Fibroblast of peridontal ligament (primary cell): ENCODE data around the gene TINAGL1.

Experiments
- DNase-seq: peaks from one replicate; pipeline ENCODE4 v3.0.0-alpha.2; 2010; ENCODE audit errors: extremely low read depth

Gene TINAGL1

DNA sequence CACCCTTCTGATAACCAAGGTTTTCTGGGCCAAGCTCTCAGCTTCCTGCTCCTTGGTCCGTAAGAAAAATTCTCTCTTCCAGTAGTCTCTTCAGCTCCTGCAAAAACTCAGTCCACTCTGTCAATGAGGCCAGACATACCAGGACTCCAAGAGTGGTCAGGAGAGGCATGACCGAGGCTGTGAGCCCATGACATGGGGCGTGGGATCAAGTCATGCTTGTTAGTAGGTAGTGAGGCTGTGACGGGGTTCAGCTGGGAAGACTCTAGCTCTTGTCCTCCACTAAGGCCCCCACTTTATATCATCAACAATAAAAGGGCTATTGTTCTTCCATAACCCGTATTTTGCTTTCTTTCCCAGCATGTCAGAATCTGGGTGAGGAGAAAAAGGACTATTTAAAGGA, 31.0 kb downstream of the TINAGL1 start:
- DNase-seq: no peak

DNA sequence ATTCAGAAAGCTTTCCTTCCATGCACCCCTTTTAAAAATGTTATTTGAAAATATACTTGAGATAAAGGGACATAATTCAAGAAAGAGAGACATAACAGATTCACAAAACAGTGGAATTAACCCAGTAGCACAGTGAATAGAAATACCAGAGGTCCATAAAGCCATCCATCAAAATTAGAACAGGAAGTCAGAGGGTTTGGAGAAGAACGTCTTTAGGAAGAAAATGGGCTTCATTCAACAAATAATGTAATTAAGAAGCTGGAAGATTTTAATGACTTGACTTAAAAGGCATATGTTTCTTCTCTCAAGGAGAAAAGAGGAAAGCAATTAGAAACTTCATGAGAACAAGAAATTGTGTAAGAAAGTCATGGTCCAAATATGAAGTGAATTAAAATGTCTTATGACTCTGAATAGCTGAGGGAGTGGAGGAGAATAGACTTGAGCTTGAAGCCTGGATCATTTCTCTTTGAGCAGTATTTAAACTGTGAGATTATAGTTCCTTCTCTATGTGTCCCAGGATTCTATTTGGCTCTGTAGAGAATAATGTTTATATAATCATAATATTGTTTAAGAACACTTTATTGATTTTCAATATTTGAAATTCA, 33.3 kb downstream of the TINAGL1 start:
- peak; percentile 25 for DNase-seq

DNA sequence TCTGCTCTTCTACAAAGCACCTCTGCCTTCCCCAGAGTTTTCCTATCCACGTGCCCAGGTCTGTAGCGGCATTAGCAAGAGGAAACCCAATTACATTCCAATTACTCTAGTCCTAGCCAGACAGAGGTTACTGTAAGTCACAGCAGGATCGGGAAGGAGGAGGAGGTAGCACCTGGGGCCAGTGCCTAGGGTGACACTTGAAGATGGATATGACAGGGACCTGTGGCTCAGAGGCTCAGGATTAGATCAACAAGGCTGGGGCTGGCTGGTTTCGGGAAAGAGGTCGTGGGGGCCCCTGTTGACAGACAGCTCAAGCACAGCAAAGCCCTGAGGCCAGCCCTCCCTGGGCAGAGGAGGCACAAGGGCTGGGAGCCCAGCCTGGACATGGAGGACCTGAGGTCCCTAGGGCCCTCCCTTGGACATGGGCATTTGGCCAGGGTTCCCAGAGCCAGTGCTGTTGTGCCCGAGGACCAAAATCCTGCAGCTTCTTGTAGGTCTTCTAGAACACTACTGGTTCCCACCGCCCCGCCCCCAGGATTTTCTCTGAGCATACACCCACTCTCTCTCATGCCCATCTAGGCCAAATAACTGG, 38.2 kb downstream of the TINAGL1 start:
- DNase-seq: no peak

DNA sequence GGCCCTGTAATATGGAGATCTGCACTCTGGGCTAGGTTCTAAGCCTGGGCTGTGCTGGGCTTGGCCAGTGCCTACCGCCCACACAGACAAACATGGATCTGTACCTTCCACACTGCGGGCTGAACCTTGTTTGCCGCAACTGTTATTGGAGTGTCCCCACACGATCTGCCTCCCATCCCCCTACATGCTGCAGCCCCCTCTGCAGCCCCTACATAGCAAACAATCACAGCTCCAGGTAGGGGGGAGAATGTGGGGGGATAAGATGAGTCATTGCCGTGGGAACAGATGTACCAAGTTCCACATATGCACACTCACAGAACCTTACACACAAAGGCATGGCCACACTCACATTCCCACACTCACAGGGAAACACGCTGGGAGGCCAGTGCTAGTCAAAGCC, 39.1 kb downstream of the TINAGL1 start:
- DNase-seq: no peak

DNA sequence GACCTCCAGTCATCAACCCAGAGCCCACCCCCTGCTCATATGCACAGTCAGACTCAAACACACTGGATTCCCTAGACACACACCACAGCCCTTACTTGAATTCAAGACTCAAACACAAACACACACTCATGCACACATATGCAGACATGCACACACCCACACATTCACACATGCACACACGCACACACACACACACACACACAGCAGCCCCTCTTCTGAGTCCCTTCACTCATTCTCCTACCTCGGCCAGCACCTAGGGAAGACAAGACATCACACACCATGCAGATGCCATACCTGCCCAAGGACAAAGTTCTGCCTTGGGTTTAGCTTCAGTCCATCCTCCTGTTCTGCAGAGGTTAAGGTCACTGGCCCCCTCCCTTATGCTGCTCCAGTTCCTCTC, 39.6 kb downstream of the TINAGL1 start:
- no peak for DNase-seq

DNA sequence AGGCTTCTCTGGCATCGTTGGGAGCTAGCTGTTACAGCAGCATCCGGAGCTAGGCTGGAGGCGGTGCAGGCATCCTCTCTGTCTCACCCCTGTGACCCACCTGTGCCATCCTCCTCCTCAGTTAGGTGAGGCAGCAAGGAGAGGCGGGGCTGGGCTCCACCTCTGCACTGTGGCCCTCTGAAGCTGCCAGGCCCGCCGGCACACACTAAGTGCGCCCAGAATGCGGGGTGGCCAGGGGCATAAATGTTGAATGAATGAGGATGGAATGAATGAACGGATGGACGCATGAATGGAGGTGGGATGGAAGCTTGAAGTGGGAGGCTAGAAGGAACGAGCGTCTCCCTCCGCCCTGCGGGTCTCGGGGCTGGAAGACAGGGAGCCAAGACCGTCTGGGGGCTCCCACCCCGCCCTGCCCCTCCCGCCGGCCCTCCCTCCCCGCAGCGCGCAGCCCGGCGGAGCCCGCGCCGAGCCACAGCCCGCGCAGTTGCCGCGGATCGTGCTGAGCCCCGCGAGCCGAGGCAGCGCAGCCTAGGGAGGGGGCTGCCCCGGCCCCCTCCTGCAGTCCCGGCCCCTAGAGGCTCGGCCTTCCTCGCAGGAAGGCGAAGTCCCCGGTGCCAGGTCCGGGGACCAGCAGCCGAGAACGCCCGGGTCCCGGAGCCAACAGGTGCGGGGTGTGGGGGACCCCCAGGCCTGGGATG, 41.1 kb downstream of the TINAGL1 start, which contains the start of gene HCRTR1:
HCRTR1 (plus strand) TSS at position 472 of the 698 bp plus-strand sequence. CDS start 1,504 bp downstream, outside the sequence.
- DNase-seq: no peak

DNA sequence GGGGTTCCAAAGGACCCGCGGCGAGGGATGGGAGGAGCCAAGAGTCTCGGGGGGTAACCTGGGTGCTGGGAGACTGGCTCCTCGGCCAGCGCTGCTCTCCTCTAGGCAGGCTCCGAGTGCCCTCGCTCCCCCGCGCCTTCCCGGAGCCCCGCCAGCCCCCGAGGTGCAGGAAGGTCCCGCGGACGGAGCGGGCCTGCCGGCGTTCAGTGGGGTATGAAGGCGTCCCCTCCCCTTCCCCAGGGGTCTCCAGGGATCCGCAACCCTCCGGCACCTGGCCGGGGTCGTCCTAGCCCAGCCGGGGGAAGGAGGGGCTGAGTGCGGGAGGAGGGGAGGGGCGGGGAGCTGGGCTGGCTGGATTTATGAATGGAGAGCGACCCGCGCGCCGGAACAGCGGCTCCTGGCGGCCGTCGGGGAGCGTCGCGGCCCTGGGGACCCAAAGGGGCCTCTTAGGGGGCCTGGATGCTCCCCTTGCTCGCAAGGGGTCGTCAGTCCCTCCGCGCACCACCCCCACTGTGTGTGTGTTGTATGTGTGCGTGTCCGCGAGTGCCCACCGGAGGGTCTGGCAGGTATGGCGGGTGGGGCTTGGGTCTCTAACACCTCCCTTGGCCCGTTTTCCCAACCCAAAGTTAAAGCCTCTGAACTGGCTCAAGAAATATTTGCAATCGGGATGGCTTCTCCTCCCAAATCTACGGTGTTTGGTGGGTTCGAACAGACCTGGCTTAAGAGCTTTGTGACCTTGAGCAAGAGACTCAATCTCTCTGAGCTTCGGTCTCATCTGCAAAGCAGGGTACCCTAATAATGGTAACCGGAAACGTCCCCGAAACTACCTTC, 41.8 kb downstream of the TINAGL1 start:
- no peak for DNase-seq

DNA sequence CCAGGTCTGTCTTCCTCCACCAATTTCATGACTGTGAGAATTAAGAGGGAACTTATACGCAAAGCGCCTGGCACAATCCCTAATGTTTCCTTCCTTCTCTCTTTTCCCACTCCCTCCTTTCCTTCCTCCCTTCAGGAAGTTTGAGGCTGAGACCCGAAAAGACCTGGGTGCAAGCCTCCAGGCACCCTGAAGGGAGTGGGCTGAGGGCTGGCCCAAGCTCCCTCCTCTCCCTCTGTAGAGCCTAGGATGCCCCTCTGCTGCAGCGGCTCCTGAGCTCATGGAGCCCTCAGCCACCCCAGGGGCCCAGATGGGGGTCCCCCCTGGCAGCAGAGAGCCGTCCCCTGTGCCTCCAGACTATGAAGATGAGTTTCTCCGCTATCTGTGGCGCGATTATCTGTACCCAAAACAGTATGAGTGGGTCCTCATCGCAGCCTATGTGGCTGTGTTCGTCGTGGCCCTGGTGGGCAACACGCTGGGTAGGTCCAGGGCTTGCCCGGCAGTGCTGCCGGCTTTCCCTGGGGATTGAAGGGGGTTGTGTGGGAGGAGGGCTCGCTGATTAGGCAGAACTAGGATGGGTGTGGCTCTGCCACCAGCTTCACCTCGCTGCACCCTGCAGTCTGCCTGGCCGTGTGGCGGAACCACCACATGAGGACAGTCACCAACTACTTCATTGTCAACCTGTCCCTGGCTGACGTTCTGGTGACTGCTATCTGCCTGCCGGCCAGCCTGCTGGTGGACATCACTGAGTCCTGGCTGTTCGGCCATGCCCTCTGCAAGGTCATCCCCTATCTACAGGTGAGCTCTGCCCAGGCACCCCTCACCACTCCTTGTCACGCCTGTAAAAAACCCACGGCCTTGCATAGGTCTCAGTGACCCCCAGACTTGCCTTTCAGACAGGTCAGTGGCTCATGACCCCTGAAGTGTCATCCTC, 42.9 kb downstream of the TINAGL1 start:
- no peak for DNase-seq

DNA sequence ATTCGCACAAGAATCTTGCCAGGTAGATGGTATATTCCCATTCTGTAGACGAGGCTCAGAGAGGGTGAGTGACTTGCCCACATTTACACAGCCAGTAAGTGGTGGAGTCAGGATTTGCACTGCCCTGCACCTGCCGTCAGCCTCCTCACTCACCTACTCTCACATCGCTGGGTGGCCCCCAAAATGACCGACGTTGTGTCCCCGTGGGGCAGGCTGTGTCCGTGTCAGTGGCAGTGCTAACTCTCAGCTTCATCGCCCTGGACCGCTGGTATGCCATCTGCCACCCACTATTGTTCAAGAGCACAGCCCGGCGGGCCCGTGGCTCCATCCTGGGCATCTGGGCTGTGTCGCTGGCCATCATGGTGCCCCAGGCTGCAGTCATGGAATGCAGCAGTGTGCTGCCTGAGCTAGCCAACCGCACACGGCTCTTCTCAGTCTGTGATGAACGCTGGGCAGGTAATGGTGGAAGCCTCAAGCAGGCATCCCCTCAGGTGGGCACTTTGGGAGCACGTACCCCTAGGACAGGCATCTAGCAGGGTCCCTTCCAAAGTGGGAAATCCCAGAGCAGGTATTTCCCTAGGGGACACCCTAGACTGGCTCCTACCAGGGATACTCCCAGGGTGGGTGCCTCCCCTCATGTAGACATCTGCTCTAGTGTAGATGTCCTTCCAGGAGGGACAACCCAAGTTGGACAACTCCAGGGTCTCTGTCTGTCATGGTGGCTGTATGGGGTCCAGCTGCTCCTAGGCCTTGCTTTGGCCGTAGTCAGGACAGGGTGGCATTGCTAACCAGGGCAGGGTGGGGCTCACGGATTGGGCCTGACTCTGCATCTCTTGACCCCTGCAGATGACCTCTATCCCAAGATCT, 44.5 kb downstream of the TINAGL1 start:
- DNase-seq: no peak

DNA sequence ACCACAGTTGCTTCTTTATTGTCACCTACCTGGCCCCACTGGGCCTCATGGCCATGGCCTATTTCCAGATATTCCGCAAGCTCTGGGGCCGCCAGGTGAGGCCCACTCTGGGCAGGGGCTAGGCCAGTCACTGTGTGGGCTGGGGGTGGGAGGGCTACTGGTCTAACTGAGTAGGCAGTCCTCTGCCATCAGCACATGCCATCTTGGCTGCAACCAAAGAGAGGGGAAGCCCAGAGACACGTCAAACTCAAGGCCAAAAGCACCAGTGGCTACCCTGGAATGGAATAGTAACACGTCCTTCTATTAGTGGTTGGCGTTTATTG, 45.1 kb downstream of the TINAGL1 start:
- DNase-seq: no peak

DNA sequence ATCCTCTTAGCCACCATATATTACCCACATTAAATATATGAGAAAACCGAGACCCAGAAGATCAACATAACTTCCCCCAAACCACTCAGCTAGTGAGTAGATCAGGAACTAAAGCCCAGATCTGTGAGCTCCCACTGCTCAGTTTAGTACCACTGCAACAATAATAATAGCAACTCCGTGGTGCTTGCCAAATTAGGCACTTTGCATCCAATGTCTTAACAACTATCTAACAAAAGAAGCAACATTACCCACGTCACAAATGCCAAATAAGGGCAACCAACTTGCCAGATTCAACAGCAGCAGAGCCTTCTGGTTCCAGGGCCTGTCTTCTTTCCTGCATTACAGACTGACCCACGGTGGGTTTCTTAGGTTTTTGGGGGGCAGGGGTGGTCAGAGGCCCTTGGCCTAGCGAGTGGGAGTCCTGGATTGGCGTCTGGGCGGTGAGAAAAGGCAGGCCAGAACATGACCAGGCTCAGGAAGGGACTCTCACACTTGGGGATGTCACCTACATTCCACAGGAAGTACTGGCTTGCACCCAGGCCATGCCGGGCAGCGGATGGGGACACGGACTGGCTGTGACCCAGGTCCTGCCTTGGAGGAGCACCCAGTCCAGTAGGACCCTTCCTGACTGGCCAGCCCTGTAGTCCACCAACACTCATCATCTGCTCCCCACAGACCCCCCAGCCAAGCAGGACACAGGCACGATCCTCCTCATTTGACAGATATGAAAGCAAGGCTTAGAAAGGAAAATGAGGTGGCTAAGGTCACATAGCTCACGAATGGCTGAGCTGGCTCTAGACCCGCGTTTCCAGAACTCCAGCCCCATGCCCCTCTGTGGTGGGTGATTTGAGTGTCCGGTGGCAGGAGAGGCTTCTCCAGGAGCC, 45.8 kb downstream of the TINAGL1 start:
- no peak for DNase-seq

DNA sequence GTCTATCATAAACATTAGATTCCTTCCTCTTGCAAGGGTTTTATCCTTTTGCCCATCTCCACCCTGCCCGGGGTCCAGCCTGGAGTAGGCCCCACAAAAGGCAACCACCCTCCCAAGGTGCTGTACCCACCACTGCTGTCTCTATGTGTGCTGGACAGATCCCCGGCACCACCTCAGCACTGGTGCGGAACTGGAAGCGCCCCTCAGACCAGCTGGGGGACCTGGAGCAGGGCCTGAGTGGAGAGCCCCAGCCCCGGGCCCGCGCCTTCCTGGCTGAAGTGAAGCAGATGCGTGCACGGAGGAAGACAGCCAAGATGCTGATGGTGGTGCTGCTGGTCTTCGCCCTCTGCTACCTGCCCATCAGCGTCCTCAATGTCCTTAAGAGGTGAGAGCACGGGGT, 47.0 kb downstream of the TINAGL1 start:
- no peak for DNase-seq

DNA sequence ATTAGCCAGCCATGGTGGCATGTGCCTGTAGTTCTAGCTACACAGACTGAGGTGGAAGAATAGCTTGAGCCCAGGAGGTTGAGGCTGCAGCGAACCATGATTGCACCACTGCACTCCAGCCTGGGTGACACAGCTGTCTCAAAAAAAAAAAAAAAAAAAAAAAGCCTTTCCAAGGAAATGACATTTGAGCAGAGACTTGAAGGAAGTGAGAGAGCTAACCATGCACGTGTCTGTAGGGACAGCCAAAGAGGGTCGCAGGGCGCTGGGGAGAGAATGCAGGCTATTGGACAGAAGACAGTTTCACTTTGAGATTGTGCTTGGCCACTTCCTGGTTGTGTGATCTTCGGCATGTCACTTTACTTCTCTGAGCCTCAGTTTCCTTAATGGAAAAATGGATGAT, 48.0 kb downstream of the TINAGL1 start:
- DNase-seq: no peak

DNA sequence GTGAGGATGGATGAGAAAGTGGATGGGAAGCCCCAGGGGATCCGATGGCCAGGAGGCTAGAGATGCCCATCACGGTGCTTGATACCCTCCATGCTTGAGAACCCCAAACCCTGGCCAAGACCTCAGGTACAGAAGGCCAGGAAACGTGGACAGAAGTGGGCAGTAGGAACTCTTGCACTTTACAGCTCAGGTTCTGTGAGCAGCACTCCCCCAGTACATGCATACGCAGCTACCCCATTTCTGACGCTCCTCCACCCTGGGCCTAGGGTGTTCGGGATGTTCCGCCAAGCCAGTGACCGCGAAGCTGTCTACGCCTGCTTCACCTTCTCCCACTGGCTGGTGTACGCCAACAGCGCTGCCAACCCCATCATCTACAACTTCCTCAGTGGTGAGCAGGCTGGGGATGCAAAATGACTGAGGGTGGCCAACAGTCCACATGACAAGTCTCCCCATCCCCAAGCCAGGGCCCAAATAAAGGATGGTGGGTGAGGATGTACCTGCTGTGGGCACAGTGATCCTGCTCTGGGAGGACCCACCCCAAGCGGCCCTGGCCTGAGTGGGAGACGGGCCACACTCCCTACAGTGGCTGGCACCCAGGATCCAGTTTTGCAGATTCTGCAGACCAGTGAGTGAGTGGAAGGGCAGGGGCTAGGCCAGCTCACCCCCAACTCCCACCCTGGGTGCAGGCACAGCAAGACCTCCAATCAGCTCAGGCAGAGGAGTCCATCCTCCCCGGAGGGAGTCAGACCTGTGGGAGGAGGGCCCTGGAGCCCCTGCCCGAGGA, 48.6 kb downstream of the TINAGL1 start:
- no peak for DNase-seq

DNA sequence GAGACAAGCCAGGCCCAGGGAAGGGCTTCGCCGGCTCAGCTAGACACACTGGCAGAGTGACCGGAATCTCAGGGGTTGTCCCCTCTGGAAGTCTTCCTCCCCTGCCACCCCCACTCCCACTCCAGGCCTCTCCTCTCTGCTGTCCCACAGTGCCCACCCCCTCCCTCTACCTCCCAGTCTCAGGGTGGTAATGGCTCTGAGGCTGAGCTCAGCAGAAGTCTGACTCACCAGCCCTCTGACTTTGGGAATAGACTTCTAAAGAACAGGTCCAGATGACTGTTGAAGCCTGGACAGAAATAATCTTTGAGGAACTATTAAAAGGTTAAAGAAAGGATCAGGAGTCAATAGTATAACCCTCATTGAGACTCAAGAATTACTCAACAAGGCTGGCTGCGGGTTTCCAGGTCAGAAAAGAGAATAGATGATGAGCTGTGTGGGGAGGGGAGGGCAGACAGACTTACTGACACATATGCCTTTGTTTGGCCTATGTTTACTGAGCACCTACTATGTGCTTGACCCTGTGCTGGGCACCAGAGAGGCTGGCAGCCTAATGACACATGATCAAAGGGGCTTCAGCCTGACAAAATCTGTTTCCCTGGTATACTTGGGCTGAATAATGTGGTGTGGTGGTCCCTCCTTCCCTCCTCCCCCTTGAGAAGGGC, 49.4 kb downstream of the TINAGL1 start:
- peak; percentile 52 for DNase-seq

DNA sequence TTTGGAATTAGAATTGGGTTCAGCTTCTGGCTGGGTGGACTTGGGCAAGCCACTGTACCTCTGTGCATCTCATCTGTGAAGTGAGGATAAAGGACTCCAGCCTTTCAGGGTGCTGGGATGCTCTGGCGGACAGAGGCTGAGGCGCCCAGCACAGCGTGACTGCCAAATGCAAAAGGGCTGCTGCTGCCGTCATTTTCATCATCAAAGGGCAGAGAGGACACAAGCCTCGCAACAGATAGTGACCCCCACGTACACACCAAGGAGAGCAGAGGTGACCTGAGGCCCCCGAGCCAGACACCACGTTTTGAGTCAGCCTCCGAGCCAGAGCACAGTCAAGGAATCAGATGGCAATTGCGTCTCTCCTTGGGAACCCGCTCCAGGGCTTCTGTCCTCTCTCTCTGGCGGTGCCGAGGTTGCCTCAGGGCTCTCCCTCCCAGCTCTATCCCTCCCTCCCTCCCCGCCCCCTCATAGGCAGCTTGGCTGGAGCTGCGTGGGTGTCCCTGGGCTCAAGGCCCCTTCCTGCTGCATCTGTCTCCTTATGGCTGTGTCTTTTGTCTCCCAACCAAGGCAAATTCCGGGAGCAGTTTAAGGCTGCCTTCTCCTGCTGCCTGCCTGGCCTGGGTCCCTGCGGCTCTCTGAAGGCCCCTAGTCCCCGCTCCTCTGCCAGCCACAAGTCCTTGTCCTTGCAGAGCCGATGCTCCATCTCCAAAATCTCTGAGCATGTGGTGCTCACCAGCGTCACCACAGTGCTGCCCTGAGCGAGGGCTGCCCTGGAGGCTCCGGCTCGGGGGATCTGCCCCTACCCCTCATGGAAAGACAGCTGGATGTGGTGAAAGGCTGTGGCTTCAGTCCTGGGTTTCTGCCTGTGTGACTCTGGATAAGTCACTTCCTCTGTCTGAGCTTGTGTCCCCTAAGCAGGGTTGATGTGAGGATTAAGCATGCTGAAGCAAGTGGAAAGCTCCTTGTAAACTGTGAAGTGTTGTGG, 50.2 kb downstream of the TINAGL1 start:
- DNase-seq: no peak
